MM.1S (cell line): ENCODE data around the gene SPTBN1.

Source experiments
- DNase-seq: peaks from one replicate; pipeline ENCODE4 v3.0.0-alpha.2; 2015
- H2AFZ ChIP-seq: fragments of 300-600 bp; sonication (generic); 2 replicates; pipeline ENCODE4 v1.6.0; 2016; ENCODE audit warnings: antibody characterized with exemption, low read length
- H3F3A ChIP-seq: fragments of 300-600 bp; sonication (generic); 2 replicates; pipeline ENCODE4 v1.6.1; 2016; ENCODE audit warnings: mild to moderate bottlenecking, antibody characterized with exemption, low read length, moderate library complexity, mixed read lengths; ENCODE audit not compliant: insufficient read depth
- H3K27ac ChIP-seq: fragments of 300-600 bp; sonication (generic); 2 replicates; pipeline ENCODE4 v1.5.1; 2016; ENCODE audit warnings: mild to moderate bottlenecking, low read length
- H3K27me3 ChIP-seq: fragments of 300-600 bp; sonication (generic); replicated peaks from 2 replicates; pipeline ENCODE4 v1.6.0; 2016; ENCODE audit warnings: low read length; ENCODE audit not compliant: insufficient read depth
- H3K36me3 ChIP-seq: fragments of 300-600 bp; sonication (generic); replicated peaks from 2 replicates; pipeline ENCODE4 v1.6.1; 2016; ENCODE audit warnings: mild to moderate bottlenecking, low read length, mixed read lengths; ENCODE audit not compliant: insufficient read depth
- H3K4me1 ChIP-seq: fragments of 300-600 bp; sonication (generic); 2 replicates; pipeline ENCODE4 v1.6.1; 2016; ENCODE audit warnings: low read length, mixed read lengths
- H3K4me2 ChIP-seq: fragments of 300-600 bp; sonication (generic); 2 replicates; pipeline ENCODE4 v1.6.0; 2016; ENCODE audit warnings: low read depth, low read length
- H3K4me3 ChIP-seq: fragments of 300-600 bp; sonication (generic); 2 replicates; pipeline ENCODE4 v1.5.1; 2016; ENCODE audit warnings: low read length, mixed read lengths
- H3K79me2 ChIP-seq: fragments of 300-600 bp; sonication (generic); 2 replicates; pipeline ENCODE4 v1.6.1; 2016; ENCODE audit warnings: mixed run types, low read length, mixed read lengths
- H3K9ac ChIP-seq: fragments of 300-600 bp; sonication (generic); 2 replicates; pipeline ENCODE4 v1.6.1; 2016; ENCODE audit warnings: low read length, mixed read lengths
- H3K9me2 ChIP-seq: fragments of 300-600 bp; sonication (generic); replicated peaks from 2 replicates; pipeline ENCODE4 v1.6.1; 2016; ENCODE audit warnings: mild to moderate bottlenecking, low read length, mixed read lengths; ENCODE audit not compliant: insufficient read depth
- H3K9me3 ChIP-seq: fragments of 300-600 bp; sonication (generic); replicated peaks from 2 replicates; pipeline ENCODE4 v1.6.1; 2016; ENCODE audit warnings: mild to moderate bottlenecking, low read length, mixed read lengths; ENCODE audit not compliant: insufficient read depth
- H4K20me1 ChIP-seq: fragments of 300-600 bp; sonication (generic); 2 replicates; pipeline ENCODE4 v1.6.1; 2016; ENCODE audit warnings: mild to moderate bottlenecking, low read length, moderate library complexity, mixed read lengths; ENCODE audit not compliant: insufficient read depth
- CTCF ChIP-seq: fragments of 300-600 bp; sonication (generic); IDR thresholded peaks from 2 replicates; pipeline ENCODE4 v1.5.1; 2016; ENCODE audit warnings: antibody characterized with exemption, low read length, mixed read lengths
- EZH2 ChIP-seq: fragments of 300-600 bp; sonication (generic); optimal IDR thresholded peaks from 2 replicates; pipeline ENCODE3; 2017; ENCODE audit warnings: low read depth, mild to moderate bottlenecking, antibody characterized with exemption, low read length, mixed read lengths
- EZH2phosphoT487 ChIP-seq: fragments of 300-600 bp; sonication (generic); IDR thresholded peaks from 2 replicates; pipeline ENCODE4 v1.6.1; 2018; ENCODE audit warnings: antibody characterized with exemption, low read length

The SPTBN1 gene

GRCh38 chr2:54644236-54644635 is 188.1 kb downstream of the SPTBN1 start:
- no peak overlapping the region for H2AFZ ChIP-seq

GRCh38 chr2:54646170-54646927 is 190.2 kb downstream of the SPTBN1 start:
- Histone ChIP-seq H3K79me2 (peaks cover 32% of the 10 kb centered on the region), H3K27me3 (no peaks in the 10 kb centered on the region), H3K36me3 (peaks cover 41% of the 10 kb centered on the region), H3K9me2 (no peaks in the 10 kb centered on the region), H3K27ac (no peak overlapping the region), H3K9me3 (no peaks in the 10 kb centered on the region), H4K20me1 (no peaks in the 10 kb centered on the region), H3K9ac (no peak overlapping the region), H3K4me1 (no peaks in the 10 kb centered on the region), H3F3A (no peaks in the 10 kb centered on the region), H3K4me2 (no peak overlapping the region), H3K4me3 (no peak overlapping the region), H2AFZ (no peak overlapping the region)
- TF ChIP-seq EZH2phosphoT487 (no peak), EZH2 (no peak), CTCF (no peak)
- DNase-seq: no peak

More at GRCh38 chr2:54644236-54644635, 188.1 kb downstream of the SPTBN1 start:
- H4K20me1 ChIP-seq: no peaks in the 10 kb centered on the region
- no peaks in the 10 kb centered on the region for H3K9me2 ChIP-seq
- no peak overlapping the region for H3K4me2 ChIP-seq
- no peak overlapping the region for H3K27ac ChIP-seq
- H3K27me3 ChIP-seq: no peaks in the 10 kb centered on the region
- H3K36me3 ChIP-seq: peaks cover 33% of the 10 kb centered on the region
- no peaks in the 10 kb centered on the region for H3K9me3 ChIP-seq
- no peaks in the 10 kb centered on the region for H3K4me1 ChIP-seq
- TF ChIP-seq EZH2phosphoT487: no peak
- TF ChIP-seq CTCF: no peak
- no peak for TF ChIP-seq EZH2
- DNase-seq: no peak
- no peak overlapping the region for H3K4me3 ChIP-seq
- H3K79me2 ChIP-seq: peaks cover 45% of the 10 kb centered on the region
- H3F3A ChIP-seq: no peaks in the 10 kb centered on the region
- no peak overlapping the region for H3K9ac ChIP-seq

DNA sequence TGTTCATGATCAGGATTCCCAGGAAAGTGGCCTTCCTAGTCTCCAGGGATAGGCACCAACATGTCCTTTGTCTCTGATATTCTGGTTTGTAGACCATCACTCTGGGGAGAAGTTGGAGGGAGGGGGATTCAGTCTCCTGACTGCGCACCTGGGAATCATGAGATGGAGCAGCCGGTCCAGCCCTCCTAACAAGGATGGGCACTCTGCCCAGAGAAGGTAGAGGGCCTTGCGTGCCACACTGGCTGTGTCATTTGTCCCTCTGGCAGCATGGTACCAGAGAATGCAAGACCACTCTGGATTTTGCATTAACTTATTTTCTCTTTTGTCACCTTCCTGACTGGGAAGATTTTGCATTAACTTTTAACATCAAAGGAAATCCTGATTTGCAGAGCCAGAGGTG is 192.1 kb downstream of the SPTBN1 start:
- H3K27me3 ChIP-seq: no peaks in the 10 kb centered on the region
- no peaks in the 10 kb centered on the region for H3K9me2 ChIP-seq
- peaks cover 32% of the 10 kb centered on the region for H3K79me2 ChIP-seq
- H3K36me3 ChIP-seq: peaks cover 35% of the 10 kb centered on the region
- no peak overlapping the region for H2AFZ ChIP-seq
- H3K9me3 ChIP-seq: no peaks in the 10 kb centered on the region
- H3K4me2 ChIP-seq: no peak overlapping the region
- no peak overlapping the region for H3K4me3 ChIP-seq
- H3K27ac ChIP-seq: no peak overlapping the region
- TF ChIP-seq CTCF (no peak), EZH2phosphoT487 (no peak), EZH2 (no peak)
- H3K9ac ChIP-seq: no peak overlapping the region
- no peaks in the 10 kb centered on the region for H4K20me1 ChIP-seq
- H3F3A ChIP-seq: no peaks in the 10 kb centered on the region
- no peak for DNase-seq
- no peaks in the 10 kb centered on the region for H3K4me1 ChIP-seq
